ENCODE data around the gene INPP5E.

The INPP5E gene

DNA sequence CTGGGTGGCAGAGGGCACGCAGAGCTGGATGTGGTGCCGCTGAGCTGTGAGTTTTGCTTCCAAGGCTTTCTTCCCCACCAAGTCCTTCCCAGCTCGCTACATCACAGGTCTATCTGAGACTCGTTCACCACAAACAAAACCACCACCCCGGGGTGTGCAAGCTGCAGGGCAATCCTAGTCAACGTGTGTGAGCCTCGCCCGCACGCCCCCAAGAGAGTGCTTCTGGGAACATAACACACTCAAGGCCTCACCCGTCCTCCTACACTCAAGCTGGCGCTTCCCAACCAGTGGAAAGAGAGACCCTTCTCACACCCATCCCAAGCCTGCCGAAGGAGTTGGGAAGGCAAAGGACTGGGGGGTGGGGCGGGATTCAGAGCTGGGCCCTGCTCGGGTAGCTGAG is 50.2 kb downstream of the INPP5E start:
- Histone ChIP-seq H3K27me3 (ENCODE audit: insufficient read depth, low read length) (no peaks in the 10 kb centered on the region), H3K27ac (ENCODE audit: low read depth, low read length) (no peak overlapping the region), H3K9ac (ENCODE audit: low read depth, low read length) (no peak overlapping the region), H3K4me1 (ENCODE audit: insufficient read depth, low read length) (no peaks in the 10 kb centered on the region), H3K9me3 (ENCODE audit: insufficient read depth, low read depth, low read length) (no peaks in the 10 kb centered on the region), H3K4me3 (ENCODE audit: low read length) (no peak overlapping the region), H3K36me3 (ENCODE audit: insufficient read depth, low read length) (peaks cover 89% of the 10 kb centered on the region)
- 96% methylated on average over 14 of the region's 14 CpGs for WGBS

DNA sequence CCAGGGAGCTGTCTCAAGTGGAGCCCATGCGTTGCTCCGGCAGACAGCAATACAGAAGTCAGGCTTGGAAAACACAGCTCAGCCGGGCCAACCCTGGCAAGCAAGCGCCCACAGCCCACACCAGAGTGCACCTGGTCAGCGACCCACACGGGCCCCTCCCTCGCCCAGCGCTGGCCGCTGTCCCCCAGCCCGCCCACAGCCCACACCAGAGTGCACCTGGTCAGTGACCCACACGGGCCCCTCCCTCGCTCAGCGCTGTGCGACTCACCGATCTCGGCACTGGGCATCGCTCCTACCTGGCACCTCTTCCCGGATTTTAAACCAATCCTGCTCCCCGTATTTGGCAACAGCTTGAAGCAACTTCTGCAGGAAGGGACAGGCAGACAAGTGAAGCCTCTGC is 52.4 kb downstream of the INPP5E start:
- Histone ChIP-seq H3K9ac (ENCODE audit: low read depth, low read length) (no peak overlapping the region), H3K4me3 (ENCODE audit: low read length) (no peak overlapping the region), H3K36me3 (ENCODE audit: insufficient read depth, low read length) (peaks cover 88% of the 10 kb centered on the region), H3K9me3 (ENCODE audit: insufficient read depth, low read depth, low read length) (no peaks in the 10 kb centered on the region), H3K4me1 (ENCODE audit: insufficient read depth, low read length) (no peaks in the 10 kb centered on the region), H3K27me3 (ENCODE audit: insufficient read depth, low read length) (no peaks in the 10 kb centered on the region), H3K27ac (ENCODE audit: low read depth, low read length) (no peak overlapping the region)
- WGBS = 96% methylated on average over 19 of the region's 19 CpGs

DNA sequence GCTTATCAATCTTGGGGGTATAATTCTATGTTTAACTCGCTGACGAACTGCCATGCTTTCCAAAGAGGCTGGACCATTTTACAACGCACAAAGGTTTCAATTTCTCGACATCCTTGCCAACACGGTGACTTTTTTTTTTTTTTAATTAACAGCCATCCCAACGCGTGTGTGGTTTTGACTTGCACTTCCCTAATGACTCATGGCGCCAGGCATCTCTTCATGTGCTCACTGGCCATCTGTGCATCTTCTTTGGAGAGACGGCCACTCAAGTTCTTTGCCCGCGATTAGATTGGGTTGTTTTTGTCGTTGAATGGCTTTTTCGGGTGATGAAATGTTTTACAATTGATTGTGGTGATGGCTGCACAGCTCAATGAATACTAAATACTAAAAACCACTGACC is 53.6 kb downstream of the INPP5E start:
- H3K9ac ChIP-seq (ENCODE audit: low read depth, low read length) = no peak overlapping the region
- WGBS = 96% methylated on average over 13 of the region's 13 CpGs
- H3K27me3 ChIP-seq (ENCODE audit: insufficient read depth, low read length) = no peaks in the 10 kb centered on the region
- H3K4me3 ChIP-seq (ENCODE audit: low read length) = no peak overlapping the region
- H3K4me1 ChIP-seq (ENCODE audit: insufficient read depth, low read length) = no peaks in the 10 kb centered on the region
- H3K36me3 ChIP-seq (ENCODE audit: insufficient read depth, low read length) = peaks cover 88% of the 10 kb centered on the region
- H3K27ac ChIP-seq (ENCODE audit: low read depth, low read length) = no peak overlapping the region
- H3K9me3 ChIP-seq (ENCODE audit: insufficient read depth, low read depth, low read length) = no peaks in the 10 kb centered on the region

DNA sequence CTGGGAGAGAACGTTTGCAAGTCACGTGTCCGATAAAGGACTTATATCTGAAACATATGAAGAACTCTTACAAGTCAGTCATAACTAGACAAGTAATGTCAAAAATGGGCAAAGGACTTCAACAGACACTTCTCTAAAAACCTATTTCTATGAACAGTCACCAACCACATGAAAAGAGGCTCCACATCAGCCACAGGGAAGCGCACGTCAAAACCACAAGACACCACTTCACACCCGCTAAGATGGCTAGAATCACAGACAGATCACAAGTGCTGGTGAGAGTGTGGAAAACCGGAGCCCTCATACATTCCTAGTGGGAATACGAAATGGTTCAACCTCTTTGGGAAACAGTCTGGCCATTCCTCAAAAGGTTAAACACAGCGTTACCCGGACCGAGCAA is 54.6 kb downstream of the INPP5E start:
- no peaks in the 10 kb centered on the region for H3K9me3 ChIP-seq (ENCODE audit: insufficient read depth, low read depth, low read length)
- no peak overlapping the region for H3K9ac ChIP-seq (ENCODE audit: low read depth, low read length)
- peaks cover 89% of the 10 kb centered on the region for H3K36me3 ChIP-seq (ENCODE audit: insufficient read depth, low read length)
- H3K4me3 ChIP-seq (ENCODE audit: low read length) = no peak overlapping the region
- WGBS = 96% methylated on average over 11 of the region's 11 CpGs
- no peaks in the 10 kb centered on the region for H3K4me1 ChIP-seq (ENCODE audit: insufficient read depth, low read length)
- no peaks in the 10 kb centered on the region for H3K27me3 ChIP-seq (ENCODE audit: insufficient read depth, low read length)
- no peak overlapping the region for H3K27ac ChIP-seq (ENCODE audit: low read depth, low read length)

DNA sequence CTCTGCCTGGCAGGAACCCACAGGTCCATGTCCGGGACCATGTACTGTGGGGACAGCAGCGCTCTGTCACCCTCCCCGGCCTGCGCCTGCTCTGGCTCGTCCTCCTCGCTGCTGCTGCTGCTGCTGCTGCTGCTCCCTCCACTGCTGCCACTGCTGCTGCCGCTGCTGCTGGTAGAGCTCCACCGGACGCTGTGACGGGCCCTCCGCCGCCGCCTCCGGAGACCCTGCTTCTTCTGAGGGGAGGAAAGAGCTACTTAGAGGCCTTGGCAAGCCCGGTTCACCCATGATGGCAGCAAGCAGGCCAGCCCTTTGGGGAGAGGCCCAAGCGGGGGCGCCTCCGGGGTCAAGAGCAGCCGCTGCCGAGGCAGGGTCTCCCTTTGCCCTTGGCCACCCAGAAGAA is 56.2 kb downstream of the INPP5E start:
- 97% methylated on average over 20 of the region's 20 CpGs for WGBS
- H3K4me3 ChIP-seq (ENCODE audit: low read length) = no peak overlapping the region
- H3K9me3 ChIP-seq (ENCODE audit: insufficient read depth, low read depth, low read length) = no peaks in the 10 kb centered on the region
- no peaks in the 10 kb centered on the region for H3K4me1 ChIP-seq (ENCODE audit: insufficient read depth, low read length)
- H3K27ac ChIP-seq (ENCODE audit: low read depth, low read length) = no peak overlapping the region
- no peaks in the 10 kb centered on the region for H3K27me3 ChIP-seq (ENCODE audit: insufficient read depth, low read length)
- no peak overlapping the region; the same call in 1 of the 2 replicates for H3K9ac ChIP-seq (ENCODE audit: low read depth, low read length)
- H3K36me3 ChIP-seq (ENCODE audit: insufficient read depth, low read length) = peaks cover 83% of the 10 kb centered on the region

GRCh38 chr9:136381966-136382513 is 57.6 kb downstream of the INPP5E start:
- Histone ChIP-seq H3K4me1 (ENCODE audit: insufficient read depth, low read length) (no peaks in the 10 kb centered on the region), H3K9me3 (ENCODE audit: insufficient read depth, low read depth, low read length) (no peaks in the 10 kb centered on the region), H3K27me3 (ENCODE audit: insufficient read depth, low read length) (no peaks in the 10 kb centered on the region), H3K27ac (ENCODE audit: low read depth, low read length) (no peak overlapping the region), H3K4me3 (ENCODE audit: low read length) (no peak overlapping the region), H3K36me3 (ENCODE audit: insufficient read depth, low read length) (peaks cover 69% of the 10 kb centered on the region), H3K9ac (ENCODE audit: low read depth, low read length) (no peak overlapping the region)
- WGBS = 91% methylated on average over 25 of the region's 25 CpGs

DNA sequence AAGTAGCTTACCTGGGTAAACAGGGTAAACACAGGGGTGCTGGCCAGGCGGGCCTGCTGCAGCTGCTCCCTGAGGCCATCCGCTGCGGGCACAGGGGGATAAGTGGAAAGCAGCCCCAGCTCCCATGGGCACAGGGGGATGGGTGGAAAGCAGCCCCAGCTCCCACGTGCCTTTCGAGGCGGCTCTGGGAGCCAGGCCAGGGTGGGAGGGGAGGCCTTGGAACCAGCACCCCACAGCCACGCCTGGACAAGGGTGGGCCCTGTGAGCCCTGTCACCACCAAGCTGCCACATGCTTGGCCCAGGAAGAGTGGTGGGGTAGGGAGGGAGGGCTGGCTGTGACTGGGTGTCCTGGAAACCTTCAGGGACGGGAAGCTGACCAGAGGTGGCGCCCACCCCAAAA is 58.3 kb downstream of the INPP5E start:
- H3K36me3 ChIP-seq (ENCODE audit: insufficient read depth, low read length) = peaks cover 72% of the 10 kb centered on the region
- no peaks in the 10 kb centered on the region for H3K9me3 ChIP-seq (ENCODE audit: insufficient read depth, low read depth, low read length)
- no peak overlapping the region for H3K4me3 ChIP-seq (ENCODE audit: low read length)
- H3K27ac ChIP-seq (ENCODE audit: low read depth, low read length) = no peak overlapping the region
- H3K9ac ChIP-seq (ENCODE audit: low read depth, low read length) = no peak overlapping the region
- WGBS = 95% methylated on average over 9 of the region's 9 CpGs
- H3K4me1 ChIP-seq (ENCODE audit: insufficient read depth, low read length) = no peaks in the 10 kb centered on the region
- H3K27me3 ChIP-seq (ENCODE audit: insufficient read depth, low read length) = no peaks in the 10 kb centered on the region

DNA sequence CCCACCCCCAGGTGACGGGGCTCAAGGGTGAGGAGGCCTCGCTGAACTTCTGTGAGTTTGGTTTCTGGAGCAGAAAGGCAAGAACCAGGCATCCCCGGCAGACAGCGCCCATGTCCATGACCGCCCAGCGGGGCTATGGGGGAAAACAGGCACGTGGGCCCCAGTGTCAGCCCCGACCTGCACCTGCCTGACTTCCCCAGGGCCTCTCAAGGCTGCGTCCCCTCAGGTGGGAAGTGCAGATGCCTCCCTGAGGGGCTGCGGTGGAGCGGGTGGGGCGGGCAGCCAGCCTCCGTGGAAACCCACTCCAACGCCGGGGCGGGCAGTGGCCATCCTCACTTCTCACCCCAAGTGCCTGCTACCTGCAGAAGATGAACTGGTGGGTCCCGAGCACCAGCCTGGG is 59.3 kb downstream of the INPP5E start:
- H3K9ac ChIP-seq (ENCODE audit: low read depth, low read length) = no peak overlapping the region
- no peaks in the 10 kb centered on the region for H3K9me3 ChIP-seq (ENCODE audit: insufficient read depth, low read depth, low read length)
- H3K36me3 ChIP-seq (ENCODE audit: insufficient read depth, low read length) = peaks cover 74% of the 10 kb centered on the region
- H3K4me3 ChIP-seq (ENCODE audit: low read length) = no peak overlapping the region
- H3K27me3 ChIP-seq (ENCODE audit: insufficient read depth, low read length) = no peaks in the 10 kb centered on the region
- H3K27ac ChIP-seq (ENCODE audit: low read depth, low read length) = no peak overlapping the region
- H3K4me1 ChIP-seq (ENCODE audit: insufficient read depth, low read length) = no peaks in the 10 kb centered on the region
- WGBS = 95% methylated on average over 17 of the region's 17 CpGs

- H3K9ac ChIP-seq (ENCODE audit: low read depth, low read length) = no peak overlapping the region
- 90% methylated on average over 11 of the region's 11 CpGs for WGBS
- H3K27me3 ChIP-seq (ENCODE audit: insufficient read depth, low read length) = no peaks in the 10 kb centered on the region
- no peaks in the 10 kb centered on the region for H3K4me1 ChIP-seq (ENCODE audit: insufficient read depth, low read length)
- H3K4me3 ChIP-seq (ENCODE audit: low read length) = no peak overlapping the region
- peaks cover 74% of the 10 kb centered on the region for H3K36me3 ChIP-seq (ENCODE audit: insufficient read depth, low read length)
- no peak overlapping the region for H3K27ac ChIP-seq (ENCODE audit: low read depth, low read length)
- H3K9me3 ChIP-seq (ENCODE audit: insufficient read depth, low read depth, low read length) = no peaks in the 10 kb centered on the region
These were observed 59.8 kb downstream of the INPP5E start for GRCh38 chr9:136379891-136380290.

- Histone ChIP-seq H3K9me3 (ENCODE audit: insufficient read depth, low read depth, low read length) (no peaks in the 10 kb centered on the region), H3K9ac (ENCODE audit: low read depth, low read length) (no peak overlapping the region), H3K27ac (ENCODE audit: low read depth, low read length) (no peak overlapping the region), H3K4me3 (ENCODE audit: low read length) (no peak overlapping the region), H3K27me3 (ENCODE audit: insufficient read depth, low read length) (no peaks in the 10 kb centered on the region), H3K36me3 (ENCODE audit: insufficient read depth, low read length) (peaks cover 73% of the 10 kb centered on the region), H3K4me1 (ENCODE audit: insufficient read depth, low read length) (no peaks in the 10 kb centered on the region)
- 96% methylated on average over 11 of the region's 11 CpGs for WGBS
These were observed 60.2 kb downstream of the INPP5E start for GRCh38 chr9:136379401-136379800.

- H3K9me3 ChIP-seq (ENCODE audit: insufficient read depth, low read depth, low read length) = no peaks in the 10 kb centered on the region
- 96% methylated on average over 18 of the region's 18 CpGs for WGBS
- H3K36me3 ChIP-seq (ENCODE audit: insufficient read depth, low read length) = peaks cover 69% of the 10 kb centered on the region
- no peaks in the 10 kb centered on the region for H3K27me3 ChIP-seq (ENCODE audit: insufficient read depth, low read length)
- H3K4me3 ChIP-seq (ENCODE audit: low read length) = no peak overlapping the region
- no peak overlapping the region for H3K27ac ChIP-seq (ENCODE audit: low read depth, low read length)
- no peak overlapping the region for H3K9ac ChIP-seq (ENCODE audit: low read depth, low read length)
- no peaks in the 10 kb centered on the region for H3K4me1 ChIP-seq (ENCODE audit: insufficient read depth, low read length)
These were observed 60.7 kb downstream of the INPP5E start for GRCh38 chr9:136379003-136379287.

All from HUES64 (cell line).